Activated CD8-positive, alpha-beta memory T cell treated with anti-CD3 and anti-CD28 coated beads, Interleukin-2, amount 50 U/mL, for 1 hour (primary cell): ENCODE measurements around the gene BCL7A.

Source experiments
- DNase-seq: peaks from one replicate; pipeline ENCODE4 v3.0.0-alpha.2; 2020; ENCODE audit errors: extremely low read depth

The BCL7A gene

GRCh38 chr12:122001466-122002209, 20.0 kb upstream of the BCL7A start:
- no peak for DNase-seq

GRCh38 chr12:122003651-122004611, 17.8 kb upstream of the BCL7A start:
- DNase-seq: no peak

DNA sequence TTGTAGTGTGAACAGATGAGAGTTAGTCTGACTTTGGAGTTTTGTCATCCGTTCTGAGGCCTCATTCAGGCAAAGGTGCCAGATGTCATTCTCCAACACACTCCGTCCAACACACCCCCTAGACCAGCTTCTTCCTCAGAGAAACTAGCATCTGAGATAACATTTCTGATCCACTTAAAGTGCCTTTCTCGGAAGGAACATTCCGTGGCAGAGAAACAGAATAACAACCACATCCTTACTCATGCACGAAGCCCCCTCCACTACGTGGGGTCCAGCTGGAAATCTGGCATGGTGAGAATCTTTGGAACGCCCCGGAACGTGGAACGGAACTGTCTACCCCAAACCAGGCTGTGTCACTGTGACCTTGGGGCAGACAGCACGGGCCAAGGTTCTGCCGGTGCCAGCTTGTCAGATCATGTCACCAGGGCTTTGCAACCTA, 17.0 kb upstream of the BCL7A start:
- no peak for DNase-seq

- DNase-seq: no peak
Observed at GRCh38 chr12:122005252-122005776, 16.4 kb upstream of the BCL7A start.

- no peak for DNase-seq
Observed at GRCh38 chr12:122006186-122006926, 15.3 kb upstream of the BCL7A start.

DNA sequence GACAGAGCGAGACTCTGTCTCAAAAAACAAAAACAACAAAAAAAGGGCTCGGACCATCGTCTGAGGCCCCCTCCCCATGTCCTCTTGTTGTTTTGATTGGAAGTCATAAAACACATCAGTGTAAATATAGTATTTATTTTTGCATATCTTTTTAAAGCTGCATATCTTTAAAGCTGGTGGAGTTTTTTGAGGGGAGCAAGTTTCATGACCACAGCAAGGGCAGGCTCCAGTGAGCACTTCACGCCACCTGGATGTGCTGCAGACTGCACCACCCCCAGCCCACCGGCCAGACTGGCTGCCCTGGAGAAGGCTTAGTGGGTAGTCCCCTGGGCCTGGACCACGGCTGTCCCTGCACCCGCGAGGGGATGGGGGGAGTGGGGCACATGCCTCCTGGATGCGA, 11.9 kb upstream of the BCL7A start:
- no peak for DNase-seq

GRCh38 chr12:122012184-122012583, 9.5 kb upstream of the BCL7A start:
- DNase-seq: no peak

DNA sequence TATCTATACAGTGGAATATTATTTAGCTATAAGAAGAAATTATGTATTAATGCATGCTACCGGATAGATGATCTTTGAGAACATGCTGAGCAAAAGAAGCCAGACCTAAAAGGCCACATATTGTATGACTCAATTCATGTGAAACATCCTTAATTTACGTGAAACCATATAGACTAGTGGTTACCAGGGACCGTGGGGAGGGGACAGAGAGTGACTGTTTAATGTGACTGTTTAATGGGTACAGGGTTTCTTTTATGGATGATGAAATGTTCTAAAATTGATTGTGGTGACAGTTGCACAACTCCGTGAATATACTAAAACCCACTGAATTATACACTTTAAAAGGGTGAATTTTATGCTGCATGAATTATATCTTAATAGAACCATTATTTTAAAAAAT, 8.5 kb upstream of the BCL7A start:
- DNase-seq: no peak

GRCh38 chr12:122013791-122014590, 7.7 kb upstream of the BCL7A start:
- DNase-seq: no peak

DNA sequence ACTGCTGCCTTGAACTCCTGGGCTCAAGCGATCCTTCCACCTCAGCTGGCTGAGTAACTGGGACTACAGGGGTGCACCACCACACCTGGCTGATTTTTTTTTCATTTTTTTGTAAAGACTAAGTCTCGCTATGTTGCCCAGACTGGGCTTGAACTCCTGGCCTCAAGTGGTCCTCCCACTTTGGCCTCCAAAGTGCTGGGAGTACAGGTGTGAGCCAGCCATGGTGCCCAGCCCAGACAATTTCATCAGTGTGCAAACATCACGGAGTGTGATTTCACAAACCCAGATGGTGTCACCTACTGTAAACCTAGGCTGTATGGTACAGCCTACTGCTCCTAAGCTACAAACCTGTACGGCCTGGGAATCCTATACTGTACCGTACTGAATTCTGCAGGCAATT, 6.9 kb upstream of the BCL7A start:
- no peak for DNase-seq

GRCh38 chr12:122018457-122018856, 3.2 kb upstream of the BCL7A start:
- DNase-seq: no peak

DNA sequence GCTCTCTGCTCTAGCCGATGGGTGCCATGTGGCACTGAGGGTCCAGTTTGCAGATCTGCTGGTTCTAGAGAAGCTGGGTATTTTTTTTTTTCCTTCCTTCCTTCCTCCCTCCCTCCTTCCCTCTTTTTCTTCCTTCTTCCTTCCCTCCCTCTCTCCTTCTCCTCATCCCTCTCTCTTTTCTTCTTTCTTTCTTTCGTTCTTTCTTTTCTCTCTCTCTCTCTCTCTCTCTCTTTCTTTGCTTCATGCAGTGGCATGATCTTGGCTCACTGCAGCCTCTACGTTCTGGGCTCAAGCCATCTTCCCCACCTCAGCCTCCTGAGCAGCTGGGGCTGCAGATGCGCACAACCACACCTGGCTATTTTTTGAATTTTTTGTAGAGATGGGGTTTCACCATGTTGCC, 2.7 kb upstream of the BCL7A start:
- no peak for DNase-seq

DNA sequence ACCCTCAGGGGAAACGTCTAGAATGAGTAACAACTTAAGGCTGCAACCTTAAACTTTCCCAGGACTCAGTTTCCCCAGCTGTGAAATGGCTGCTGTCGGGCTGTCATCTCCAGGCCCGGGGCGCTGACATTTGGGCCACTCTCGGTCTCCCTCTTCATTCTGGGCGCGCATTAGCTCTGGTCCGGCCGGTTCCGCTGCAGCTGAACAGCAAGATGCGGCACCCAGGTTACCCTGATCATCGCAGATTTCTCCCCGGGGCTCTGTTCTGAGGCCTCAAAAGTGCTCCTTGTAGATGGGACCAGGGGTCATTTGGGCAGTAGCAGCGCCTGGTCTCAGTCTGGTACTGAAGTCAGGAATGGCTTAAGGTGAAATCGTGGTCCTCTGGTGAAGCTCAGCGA, 890 bp upstream of the BCL7A start:
- no peak for DNase-seq

- DNase-seq: no peak
Observed at GRCh38 chr12:122021193-122021821, 377 bp upstream of the BCL7A start.

DNA sequence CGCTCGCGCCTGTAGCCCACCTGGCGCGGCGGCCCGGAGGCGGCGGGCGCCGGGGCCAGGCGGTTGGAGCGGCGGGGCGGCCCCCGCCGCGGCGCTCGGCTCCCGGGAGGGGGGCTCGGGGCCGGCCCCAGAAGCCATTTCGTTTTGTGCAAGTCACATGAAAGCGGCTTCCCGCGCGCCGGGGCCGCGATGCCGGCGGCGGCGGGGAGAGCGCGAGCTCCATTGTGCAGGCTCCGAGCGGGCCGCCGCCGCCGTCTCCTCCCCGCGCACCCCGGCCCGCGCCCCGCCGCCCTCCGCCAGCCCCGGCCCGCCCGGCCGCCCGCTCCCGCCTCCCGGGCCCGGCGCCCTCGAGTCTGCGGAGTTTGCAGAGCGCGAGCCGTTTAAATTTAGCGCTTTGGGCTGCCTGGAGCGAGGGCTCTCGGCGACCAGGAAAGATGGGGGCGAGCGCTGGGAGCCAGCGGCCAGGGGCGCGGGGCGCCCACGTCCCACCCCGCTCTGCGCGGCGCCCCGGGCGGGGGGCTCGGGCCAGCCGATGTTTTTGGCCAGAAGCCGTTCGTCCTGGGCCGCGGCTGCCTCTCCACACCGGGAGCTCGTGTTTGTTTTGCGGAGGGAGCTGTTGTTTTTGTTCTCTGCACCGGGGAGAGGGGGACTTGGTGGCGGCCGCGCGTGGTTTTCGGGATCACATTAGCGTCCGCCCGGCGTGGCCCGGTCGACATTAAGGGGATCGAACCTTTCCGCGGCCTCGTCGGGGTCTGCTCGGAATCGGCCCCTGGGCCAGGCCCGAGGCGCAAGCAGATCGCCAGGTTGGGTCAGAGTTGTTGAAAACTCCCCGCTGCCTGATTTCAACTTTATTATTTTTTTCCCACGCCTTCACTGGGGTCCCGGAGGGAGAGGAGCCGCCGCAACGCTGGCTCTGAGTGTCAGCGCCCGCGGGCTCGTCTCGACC, 982 bp downstream of the BCL7A start:
- DNase-seq: no peak

DNA sequence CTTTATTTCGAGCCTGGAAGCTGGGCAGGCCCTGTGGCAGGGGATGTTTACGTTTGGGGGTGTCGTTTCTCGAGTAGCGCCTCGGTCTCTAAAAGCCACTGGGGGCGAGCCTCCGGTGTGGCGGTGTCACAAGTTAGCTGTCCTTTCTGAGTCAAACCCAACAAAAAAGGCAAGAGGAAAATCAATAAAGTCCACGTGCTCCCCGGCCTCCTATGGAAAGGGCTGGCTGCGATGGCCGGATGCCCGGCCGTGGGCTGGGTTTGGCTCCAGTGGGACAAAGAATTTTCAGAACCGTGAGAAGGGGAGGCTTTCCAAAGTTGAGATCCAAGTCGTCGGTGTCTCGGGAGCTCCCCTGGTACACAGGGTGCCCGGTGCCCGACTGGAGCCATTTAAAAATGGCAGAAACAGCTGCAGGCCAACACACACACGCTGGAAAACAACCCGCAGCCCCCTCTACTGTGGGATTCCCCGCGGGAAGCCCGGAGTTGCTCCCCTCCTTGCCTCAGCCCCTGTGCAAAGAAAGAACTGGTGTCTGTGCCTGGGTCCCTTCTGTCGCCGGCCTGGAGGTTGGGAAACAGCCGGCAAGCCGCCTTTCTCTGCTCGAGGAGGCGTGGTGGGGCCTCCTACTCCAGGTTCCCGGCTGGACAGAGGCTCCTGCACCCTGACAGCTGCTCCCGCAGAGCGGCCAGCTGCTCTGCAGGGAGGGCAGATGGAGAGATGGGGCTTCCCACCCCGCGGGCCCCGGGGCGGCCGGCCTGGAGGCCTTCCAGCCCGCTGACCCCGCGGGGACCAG, 1.9 kb downstream of the BCL7A start:
- DNase-seq: no peak

- no peak for DNase-seq
Observed at GRCh38 chr12:122024132-122024785, 2.6 kb downstream of the BCL7A start.

GRCh38 chr12:122026706-122027333, 5.1 kb downstream of the BCL7A start:
- no peak for DNase-seq
